GM19238 (cell line): ENCODE measurements around the gene COL27A1.

Source experiments
- DNase-seq: peaks from one replicate; pipeline ENCODE4 v3.0.0; 2011; ENCODE audit warnings: low spot score; ENCODE audit not compliant: insufficient read length

The COL27A1 gene

DNA sequence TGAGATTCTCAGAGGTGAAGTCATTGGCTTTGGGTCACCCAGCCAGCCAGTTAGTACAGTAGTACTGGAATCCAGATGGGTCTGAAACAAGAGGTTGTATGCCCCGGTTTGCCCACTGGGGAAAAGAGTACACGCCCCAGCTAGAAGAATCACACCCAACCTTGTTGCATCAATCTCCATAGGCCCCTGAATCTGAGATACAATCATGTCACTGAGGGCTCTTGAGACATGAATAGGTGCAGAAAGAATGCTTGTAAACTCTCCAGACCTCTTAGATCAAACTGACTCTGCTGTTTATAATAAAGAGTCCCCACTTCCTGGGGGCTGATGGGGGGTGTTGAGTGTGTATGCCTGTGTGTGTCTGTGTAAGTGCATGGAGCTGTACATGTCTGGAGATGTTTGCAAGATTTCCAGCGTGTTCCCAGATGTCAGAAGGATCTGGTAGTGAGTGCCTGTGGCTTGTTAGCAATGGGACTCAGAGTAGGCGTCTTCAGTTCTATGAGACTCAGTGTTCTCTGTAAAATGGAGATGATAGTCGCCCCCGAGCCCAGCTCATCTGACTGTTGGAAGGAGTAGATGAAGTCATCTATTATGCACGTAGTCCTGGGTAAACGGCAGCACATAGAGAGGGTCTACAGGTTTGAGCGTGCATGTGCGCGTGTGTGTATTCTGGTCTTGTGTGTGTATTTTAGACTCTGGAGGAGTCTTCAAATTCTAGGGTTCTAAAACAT, 48.2 kb downstream of the COL27A1 start:
- DNase-seq = no peak

DNA sequence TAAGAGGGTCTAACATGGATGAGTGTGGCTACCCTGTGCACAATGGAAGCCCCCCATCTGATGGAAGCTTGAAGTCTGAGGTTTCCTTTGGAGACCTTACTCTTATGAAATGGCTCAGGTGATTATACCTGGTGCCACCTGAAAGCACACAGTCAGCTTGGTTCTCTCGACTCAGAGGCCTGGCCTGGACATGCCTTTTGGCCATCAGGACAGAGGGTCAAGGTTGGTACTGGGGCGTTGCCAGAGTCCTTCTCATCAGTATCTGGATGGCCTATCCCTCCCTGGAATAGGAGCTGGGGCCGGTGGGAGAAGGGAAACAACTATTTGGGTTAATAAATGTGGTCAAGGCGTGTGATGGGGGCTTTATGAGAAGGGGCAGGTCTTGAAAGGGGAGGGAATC, 48.9 kb downstream of the COL27A1 start:
- DNase-seq = no peak

GRCh38 chr9:114205171-114206015, 50.1 kb downstream of the COL27A1 start:
- no peak for DNase-seq

DNA sequence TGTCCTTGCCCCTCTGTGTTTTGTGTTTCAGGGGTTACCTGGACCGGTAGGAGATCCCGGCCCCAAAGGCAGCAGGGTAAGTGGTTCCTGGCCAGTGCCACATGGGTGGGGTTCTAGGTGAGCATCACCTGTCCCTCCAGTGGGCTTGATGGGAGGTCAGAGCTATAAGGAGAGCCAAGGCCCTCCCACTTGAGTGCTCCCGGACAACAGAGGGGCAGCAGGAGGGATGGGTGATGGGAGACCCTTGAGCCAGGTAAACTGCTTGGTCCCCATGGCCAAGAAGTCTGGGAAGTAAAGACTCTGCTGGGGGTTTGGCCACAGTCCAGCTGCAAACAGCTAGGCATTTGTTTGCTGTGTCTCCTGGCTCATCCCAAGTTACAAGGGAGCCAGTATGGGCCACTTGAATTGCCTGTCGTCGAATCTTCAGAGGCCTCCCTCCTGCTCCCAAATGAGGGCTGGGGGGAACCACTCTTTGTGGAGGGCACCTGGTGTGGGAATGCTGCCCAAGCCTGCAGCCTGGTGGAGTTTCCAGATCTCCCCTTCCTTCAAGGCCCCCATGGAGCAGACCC, 51.0 kb downstream of the COL27A1 start:
- DNase-seq = no peak

DNA sequence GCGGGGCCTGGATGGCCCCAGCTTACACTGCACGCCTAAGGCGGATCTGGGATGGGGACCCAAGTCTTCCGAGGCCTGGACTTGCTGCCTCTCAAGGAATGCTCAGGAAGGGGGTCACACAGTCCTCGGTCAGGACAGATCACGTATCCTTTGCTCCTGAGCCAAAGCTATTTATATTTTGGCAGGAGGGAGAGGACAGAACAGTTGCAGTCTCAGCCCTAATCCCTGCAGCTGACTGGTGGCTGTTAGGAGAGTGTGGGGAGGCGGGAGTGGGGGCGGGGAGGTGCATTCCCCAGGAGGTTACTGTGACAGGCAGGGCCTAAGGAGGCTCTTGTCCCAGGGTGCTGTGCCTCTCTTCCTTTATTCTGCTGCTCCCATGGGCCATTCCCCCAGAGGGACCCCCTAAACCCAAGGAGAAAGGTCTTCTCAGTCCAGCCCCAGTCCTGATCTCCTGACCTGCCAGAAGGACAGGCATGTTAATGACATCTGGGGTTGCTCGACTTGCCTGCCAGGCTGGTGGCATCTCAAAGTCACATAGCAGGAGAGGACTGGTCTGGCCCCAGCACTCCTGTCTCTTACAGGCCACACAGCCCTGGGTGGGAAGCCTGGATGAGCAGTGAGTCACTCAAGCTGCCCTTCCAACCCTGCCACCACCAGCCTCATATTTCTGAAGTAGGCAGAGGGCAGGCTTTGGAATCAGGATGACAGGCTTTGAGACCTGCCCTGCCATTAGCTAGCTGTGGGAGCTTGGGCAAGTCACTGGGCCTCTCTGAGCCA, 51.9 kb downstream of the COL27A1 start:
- DNase-seq = no peak

DNA sequence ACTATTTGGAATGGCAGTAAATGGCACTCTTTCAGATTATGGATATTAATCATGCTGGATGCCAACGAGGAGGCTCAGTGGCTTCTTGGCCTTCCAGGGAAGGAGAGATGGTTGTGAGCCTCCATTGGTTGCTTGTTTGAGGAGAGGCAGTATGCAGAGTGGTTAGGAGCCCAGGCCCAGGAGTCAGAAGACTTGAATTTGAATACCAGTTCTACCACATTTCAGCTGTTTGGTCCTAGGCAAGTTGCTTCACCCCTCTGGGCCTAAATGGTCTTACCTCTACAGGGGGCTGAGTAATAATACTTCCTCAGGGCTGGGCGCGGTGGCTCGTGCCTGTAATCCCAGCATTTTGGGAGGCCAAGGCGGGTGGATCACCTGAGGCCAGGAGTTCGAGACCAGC, 52.5 kb downstream of the COL27A1 start:
- DNase-seq = no peak

DNA sequence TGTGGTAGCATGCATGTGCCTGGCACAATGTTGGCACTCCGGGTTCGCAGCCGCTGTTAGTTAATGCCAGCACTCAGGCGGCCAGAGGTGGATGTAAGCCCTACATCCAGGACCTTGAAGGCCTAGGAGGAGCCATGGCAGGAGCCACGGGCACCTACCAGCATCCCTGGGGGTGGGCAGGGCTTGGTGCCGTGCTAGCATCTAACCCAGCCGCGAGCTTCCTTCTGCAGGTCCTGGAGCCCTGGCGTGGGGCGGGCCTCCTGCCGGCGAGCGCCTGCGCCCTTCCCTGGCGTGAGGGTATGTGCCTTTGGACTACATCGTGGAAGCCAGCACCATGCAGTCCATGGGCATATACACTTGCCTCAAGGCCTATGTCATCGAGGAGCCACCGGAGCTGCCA, 53.8 kb downstream of the COL27A1 start:
- no peak for DNase-seq

DNA sequence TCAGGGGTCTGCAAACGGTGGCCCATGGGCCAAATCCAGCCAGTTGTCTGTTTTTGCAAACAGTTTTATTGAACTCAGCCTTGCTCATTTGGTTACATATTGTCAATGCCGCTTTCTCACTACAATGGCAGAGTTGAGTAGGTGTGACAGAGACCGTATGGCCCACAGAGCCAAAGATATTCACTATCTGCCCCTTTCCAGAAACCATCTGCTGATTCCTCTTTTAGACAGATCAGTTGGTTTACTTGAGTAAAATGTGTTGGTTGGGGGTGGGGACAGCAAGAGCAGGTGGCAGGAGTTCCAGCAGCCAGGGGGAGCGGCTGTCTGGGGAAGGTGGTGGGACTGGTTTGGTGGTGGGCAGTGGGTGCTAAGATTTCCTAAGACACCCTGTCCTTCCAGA, 54.8 kb downstream of the COL27A1 start:
- DNase-seq = no peak

- no peak for DNase-seq
These were observed 55.4 kb downstream of the COL27A1 start for GRCh38 chr9:114210691-114211276.

DNA sequence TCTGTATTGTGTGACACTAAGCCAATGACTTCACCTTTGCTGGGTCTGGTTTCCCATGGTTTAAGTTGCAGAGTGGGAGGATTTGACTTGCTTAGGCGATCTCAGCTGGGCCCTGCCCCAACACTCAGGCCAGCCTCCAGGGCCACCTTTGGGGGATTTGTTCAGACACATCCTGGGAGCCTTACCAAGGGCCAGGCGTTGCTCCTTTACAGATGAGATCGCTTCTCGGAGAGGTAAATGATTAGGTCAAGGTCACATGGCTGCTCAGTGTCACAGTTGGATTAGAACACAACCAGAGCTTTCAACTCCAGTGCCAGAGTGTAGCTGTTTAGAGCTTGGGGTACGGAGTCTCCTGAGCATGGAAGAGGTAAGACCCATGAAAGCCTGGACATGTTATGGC, 57.5 kb downstream of the COL27A1 start:
- no peak for DNase-seq

DNA sequence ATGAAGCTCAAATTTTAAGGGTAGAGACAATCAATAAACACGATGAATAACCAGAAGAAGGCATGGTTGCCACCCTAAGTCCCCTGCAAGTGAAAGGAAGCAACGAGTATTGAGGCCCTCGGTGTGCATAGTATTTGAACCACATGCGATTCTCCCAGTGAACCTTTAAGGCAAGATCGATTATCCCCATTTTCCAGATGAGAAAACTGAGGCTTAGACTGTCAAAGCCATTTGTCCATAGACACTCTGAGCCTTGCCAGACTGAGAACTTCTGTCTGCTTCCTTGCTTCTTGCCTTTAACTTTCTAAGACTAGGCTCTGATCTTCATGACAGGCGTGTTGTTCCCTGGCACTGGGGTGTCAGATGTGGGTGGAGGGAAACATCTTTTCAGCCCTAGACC, 58.2 kb downstream of the COL27A1 start:
- no peak for DNase-seq

GRCh38 chr9:114214181-114214580, 58.8 kb downstream of the COL27A1 start:
- no peak for DNase-seq

DNA sequence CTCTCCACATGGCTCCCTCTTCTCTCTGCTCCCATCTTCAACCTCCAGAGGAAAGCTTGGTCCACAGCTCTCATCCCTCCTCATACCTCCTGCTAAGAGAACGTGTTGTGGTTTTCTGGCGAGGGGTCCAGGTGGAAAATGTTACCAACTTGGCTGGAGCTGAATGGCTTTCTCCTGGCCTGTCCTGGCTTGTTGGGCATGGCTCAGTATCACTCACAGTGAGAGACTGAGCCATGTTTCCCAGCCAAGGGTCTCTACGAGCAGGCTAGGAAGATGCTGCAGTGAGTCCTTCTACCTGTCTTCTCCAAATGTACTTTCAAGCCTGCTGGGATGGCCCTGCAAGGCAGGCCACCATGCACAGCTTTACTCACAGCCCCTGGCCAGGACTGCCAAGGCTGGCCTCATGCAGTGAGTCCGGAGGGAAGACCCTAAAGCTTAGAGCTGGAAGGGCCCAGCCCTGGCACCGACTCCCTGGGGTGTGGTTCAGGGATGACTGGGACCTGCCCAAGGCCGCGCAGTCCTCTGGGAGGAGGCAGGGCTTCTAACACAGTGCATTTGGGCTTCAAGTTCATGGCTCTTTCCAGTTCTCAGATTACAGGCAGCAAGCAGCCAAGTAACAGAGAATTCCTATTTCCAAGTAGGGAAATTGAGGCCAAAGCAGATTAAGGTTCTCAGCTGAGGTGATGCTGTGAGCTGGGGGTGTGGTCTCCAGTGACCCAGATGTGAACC, 59.5 kb downstream of the COL27A1 start:
- no peak for DNase-seq

GRCh38 chr9:114216081-114216480, 60.7 kb downstream of the COL27A1 start:
- no peak for DNase-seq

DNA sequence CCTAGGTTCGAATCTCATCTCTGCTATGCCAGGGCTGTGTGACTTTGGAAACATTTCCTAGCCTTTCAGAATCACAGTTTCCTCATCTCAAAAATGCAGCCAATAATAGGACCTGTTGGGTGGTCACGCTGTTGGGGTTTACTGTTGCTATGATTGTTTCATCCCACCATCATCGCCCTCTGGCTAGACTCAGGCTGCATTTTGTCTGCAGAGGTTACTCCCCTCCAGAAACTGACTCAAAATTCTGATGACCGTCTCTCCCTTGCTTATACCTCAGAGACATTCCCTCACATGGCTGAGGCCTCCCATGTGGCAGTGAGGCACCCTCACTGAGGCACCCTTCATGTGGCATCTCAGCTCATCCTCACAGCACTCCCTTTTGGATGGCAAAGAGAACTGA, 61.6 kb downstream of the COL27A1 start:
- DNase-seq = no peak

DNA sequence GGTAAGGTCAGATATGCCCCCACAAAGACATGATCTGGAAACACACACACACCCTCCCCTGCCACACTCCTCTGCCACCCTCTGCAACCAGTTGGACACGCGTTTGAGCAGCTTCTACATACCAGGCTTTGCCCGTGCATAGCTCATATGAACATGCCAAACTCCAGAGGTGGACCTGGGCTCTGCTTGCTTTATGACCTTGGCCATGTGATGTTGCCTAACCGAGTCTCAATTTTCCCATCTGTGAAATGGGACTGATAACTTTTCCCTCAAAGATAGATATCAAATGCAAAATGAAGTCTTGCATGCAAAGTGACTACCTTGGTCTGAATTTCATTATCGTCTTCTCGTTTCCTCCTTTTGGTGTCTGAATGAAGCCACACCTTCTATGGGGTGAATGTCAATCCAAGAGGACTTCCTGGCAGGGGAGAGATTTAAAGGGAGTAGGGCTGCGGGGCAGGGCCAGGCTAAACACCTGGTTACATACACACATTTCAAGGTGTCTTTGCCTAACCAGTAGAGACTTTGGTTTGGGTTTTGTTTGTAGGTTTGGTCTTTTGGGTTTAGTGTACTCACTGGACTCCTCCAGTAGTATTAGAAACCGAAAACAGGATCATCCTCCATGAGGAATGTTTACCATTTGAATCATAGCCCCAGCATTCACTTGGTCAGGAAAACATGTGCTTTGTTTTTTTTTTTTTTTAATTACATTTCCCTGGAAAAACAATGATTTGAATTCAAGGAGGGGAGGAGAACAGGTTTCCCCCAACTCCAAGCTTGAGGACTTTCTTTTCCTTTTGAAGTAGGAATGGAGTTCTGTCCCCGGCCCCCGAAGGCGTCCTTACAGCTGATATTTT, 63.2 kb downstream of the COL27A1 start:
- no peak for DNase-seq

DNA sequence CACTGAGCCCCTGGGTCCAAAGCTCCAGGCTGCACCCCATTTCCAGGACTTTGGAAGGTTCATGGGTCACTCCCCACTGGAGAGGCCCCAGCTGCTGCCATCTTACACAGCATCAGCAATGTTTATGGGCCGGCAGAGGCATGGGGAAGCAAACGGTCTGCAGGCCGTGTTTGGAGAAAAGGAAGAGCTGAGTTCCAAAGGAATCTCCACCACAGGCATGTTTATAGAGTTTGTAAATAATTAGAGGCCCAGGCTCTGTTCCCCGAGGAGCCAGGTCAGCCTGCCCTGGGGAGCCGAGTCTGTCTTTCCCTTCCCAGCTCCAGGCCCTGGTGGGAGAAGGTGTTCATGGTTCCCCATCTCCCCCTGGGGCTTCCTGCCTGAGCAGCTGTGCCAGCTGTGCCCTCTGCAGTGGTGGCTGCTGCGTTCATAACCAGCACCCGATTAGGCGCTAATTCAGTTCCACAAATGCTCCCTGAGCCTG, 64.8 kb downstream of the COL27A1 start:
- DNase-seq = no peak

GRCh38 chr9:114221706-114222465, 66.5 kb downstream of the COL27A1 start:
- no peak for DNase-seq
